ENCODE data around the gene MYO3A. TPM values are rescaled to one million over a fixed set of nuclear protein-coding genes. Genes with fewer than 3 reads are reported as not detected.

The MYO3A gene
- total and polyA plus RNA-seq, 12 donors, result 0.14 to 1.3 (median 0.50) TPM; not detected in 8

DNA sequence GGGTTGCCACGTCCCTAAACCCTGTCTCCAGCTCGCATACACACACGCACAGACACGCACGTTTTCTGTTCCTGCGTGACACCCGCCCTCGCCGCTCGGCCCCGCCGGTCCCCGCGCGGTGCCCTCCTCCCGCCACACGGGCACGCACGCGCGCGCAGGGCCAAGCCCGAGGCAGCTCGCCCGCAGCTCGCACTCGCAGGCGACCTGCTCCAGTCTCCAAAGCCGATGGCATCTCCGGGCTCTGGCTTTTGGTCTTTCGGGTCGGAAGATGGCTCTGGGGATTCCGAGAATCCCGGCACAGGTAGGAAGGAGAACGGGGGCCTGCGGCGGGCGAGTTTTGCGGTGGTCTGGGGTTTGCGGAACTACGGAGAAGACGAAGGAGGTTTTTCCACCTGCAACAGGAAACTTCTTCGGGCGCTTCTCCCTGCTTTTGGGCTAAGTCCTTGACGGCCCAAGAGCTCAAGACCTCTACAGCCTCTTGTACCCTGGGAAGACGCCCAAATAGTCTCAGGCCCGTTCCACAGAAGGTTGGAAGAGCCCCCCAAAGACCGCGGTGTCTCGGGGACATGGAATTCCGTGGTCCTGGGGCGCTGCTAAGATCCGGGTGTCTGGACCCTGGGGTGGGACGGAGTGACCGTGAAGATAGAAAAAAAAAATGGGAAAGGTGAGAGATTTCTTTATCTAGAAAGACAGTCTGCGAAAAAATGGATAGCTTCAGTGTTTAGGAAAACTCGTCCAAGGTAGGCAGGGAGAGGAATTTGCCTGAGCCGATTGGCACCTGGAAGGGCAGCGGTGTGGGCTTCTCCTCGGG is 282.8 kb downstream of the MYO3A start, which contains the start of gene GAD2:
GAD2 (plus strand) TSS at position 190 of the 811 bp plus-strand sequence; CDS start at position 226, 36 bp downstream.
- no peak for DNase-seq
- Histone ChIP-seq H3K9me3 (replicated peaks in 1 of 3) (no peaks in the 10 kb centered on the region), H3K27me3 (peaks cover 95% of the 10 kb centered on the region), H3K27ac (no peak within 1 kb of the TSS), H3K4me1 (replicated peaks in 1 of 2) (peaks cover 0 to 5% of the 10 kb centered on the region in 2 donors), H3K36me3 (replicated peaks in 1 of 2) (no peaks in the 10 kb centered on the region), H3K4me3 (no peak within 1 kb of the TSS)
- intact Hi-C loops (cut with DNase I), result no loop called here
- TF ChIP-seq, protein P1, sequence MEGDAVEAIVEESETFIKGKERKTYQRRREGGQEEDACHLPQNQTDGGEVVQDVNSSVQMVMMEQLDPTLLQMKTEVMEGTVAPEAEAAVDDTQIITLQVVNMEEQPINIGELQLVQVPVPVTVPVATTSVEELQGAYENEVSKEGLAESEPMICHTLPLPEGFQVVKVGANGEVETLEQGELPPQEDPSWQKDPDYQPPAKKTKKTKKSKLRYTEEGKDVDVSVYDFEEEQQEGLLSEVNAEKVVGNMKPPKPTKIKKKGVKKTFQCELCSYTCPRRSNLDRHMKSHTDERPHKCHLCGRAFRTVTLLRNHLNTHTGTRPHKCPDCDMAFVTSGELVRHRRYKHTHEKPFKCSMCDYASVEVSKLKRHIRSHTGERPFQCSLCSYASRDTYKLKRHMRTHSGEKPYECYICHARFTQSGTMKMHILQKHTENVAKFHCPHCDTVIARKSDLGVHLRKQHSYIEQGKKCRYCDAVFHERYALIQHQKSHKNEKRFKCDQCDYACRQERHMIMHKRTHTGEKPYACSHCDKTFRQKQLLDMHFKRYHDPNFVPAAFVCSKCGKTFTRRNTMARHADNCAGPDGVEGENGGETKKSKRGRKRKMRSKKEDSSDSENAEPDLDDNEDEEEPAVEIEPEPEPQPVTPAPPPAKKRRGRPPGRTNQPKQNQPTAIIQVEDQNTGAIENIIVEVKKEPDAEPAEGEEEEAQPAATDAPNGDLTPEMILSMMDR (IDR thresholded peaks at IDR 0.05), result no peak
- no peak for TF ChIP-seq POLR2A (IDR thresholded peaks at IDR 0.05)
- 1 to 3% (median 1%) methylated on average over 20 to 60 of the region's 60 CpGs for WGBS, 4 donors

DNA sequence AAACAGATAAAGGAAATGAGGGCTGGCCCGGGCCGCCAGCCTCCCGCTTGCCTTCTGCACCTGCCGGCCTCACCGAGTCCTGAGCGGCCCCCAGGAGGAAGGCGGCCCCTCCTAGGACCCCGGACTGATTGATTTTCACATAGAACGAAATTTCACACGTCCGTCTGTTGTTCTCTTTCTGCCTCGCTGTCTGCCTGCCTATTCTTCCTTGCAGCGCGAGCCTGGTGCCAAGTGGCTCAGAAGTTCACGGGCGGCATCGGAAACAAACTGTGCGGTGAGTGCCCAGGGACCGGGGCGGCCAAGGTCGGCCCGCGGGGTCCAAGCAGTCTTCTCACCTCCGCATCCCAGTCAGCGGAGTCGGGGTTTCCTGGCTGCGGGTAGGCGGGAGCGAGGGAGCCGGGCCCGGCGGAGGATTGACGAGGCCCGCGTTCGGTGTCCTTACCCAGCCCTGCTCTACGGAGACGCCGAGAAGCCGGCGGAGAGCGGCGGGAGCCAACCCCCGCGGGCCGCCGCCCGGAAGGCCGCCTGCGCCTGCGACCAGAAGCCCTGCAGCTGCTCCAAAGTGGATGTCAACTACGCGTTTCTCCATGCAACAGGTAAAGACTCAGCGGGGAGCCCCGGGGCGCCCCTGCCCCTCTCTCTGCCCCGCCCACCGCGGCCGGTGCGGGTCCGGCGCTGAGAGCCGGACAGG is 283.5 kb downstream of the MYO3A start:
- Histone ChIP-seq H3K9me3 (replicated peaks in 1 of 3) (no peaks in the 10 kb centered on the region), H3K4me1 (replicated peaks in 1 of 2) (peaks cover 0 to 5% of the 10 kb centered on the region in 2 donors), H3K27me3 (peaks cover 94% of the 10 kb centered on the region), H3K27ac (no peak overlapping the region), H3K36me3 (replicated peaks in 1 of 2) (no peaks in the 10 kb centered on the region), H3K4me3 (no peak overlapping the region)
- no peak for DNase-seq
- 2 to 4% (median 2%) methylated on average over 21 to 64 of the region's 64 CpGs for WGBS, 4 donors
- TF ChIP-seq, protein P1 (IDR thresholded peaks at IDR 0.05), result no peak
- no peak for TF ChIP-seq POLR2A (IDR thresholded peaks at IDR 0.05)
- intact Hi-C loops (cut with DNase I), result no loop called here

DNA sequence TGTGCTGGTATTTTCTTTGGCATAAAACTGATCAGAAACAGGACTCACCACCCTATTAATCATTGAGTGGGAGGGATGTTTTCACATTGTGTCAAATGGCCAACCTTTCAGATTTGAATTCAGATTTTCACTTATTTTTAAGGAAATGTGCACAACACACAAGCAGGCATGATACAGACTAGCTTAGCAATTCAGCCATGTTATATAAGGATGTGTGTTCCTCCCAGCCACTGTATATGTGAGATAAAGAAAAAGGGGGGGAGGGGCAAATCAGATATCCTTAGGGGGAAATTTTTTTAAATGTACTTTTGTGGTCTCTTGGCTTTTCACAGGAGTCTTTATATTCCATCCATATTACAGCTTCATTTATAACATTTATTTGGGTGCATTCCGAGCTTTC is 285.6 kb downstream of the MYO3A start:
- H3K9me3 ChIP-seq (replicated peaks in 1 of 3), result no peaks in the 10 kb centered on the region
- WGBS, 4 donors, result 44 to 66% (median 55%) methylated on average over 1 of the region's 1 CpG
- H3K4me1 ChIP-seq (replicated peaks in 1 of 2), result peaks cover 0 to 5% of the 10 kb centered on the region in 2 donors
- TF ChIP-seq, protein P1 (IDR thresholded peaks at IDR 0.05), result no peak
- no peak for TF ChIP-seq POLR2A (IDR thresholded peaks at IDR 0.05)
- H3K27ac ChIP-seq, result no peak overlapping the region
- H3K27me3 ChIP-seq, result peaks cover 78% of the 10 kb centered on the region
- H3K4me3 ChIP-seq, result no peak overlapping the region
- intact Hi-C loops (cut with DNase I), result no loop called here
- H3K36me3 ChIP-seq (replicated peaks in 1 of 2), result no peaks in the 10 kb centered on the region
- no peak for DNase-seq

DNA sequence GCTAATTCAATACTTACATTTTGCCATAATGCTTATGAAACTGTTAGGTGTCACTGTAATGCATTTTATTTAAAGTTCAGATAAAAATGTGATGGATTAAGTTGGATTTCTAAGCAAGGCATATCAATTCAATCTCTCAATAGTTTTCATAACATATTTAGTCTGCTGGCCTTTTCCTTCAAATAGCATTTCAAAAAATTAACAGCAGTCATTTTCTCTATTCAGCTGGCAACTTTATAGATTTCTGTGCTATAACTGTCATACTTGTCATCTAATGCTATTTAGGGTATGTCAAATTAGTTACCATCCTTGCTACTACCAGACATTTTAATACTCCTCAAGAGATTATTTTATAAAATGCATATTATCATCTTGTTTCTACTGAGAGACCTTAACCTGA is 286.9 kb downstream of the MYO3A start:
- intact Hi-C loops (cut with DNase I), result no loop called here
- DNase-seq, result no peak
- Histone ChIP-seq H3K27me3 (peaks cover 65% of the 10 kb centered on the region), H3K4me1 (replicated peaks in 1 of 2) (no peaks in the 10 kb centered on the region), H3K4me3 (no peak overlapping the region), H3K27ac (no peak overlapping the region), H3K9me3 (replicated peaks in 1 of 3) (no peaks in the 10 kb centered on the region), H3K36me3 (replicated peaks in 1 of 2) (no peaks in the 10 kb centered on the region)
- TF ChIP-seq, protein P1 (IDR thresholded peaks at IDR 0.05), result no peak
- no peak for TF ChIP-seq POLR2A (IDR thresholded peaks at IDR 0.05)
